HEK293 (cell line): ENCODE measurements around the gene TANGO6.

Source experiments
- CTCF ChIA-PET: fragments of 350-600 bp; formaldehyde crosslinking; extraction: SDS; loops from one replicate; lab custom pipeline; 2021; ENCODE audit warnings: antibody characterized with exemption; lab: Yijun Ruan, JAX
- POLR2A ChIA-PET: fragments of 300-600 bp; formaldehyde crosslinking; extraction: SDS; loops from one replicate; lab custom pipeline; 2020; ENCODE audit warnings: antibody characterized with exemption, inconsistent platforms; lab: Yijun Ruan, JAX
- H3K27ac ChIP-seq: fragments of 200-500 bp; sonication (Bioruptor generic); 2 replicates; pipeline ENCODE4 v1.5.1; 2014; ENCODE audit warnings: low read depth, low read length, control low read depth, inconsistent platforms; ENCODE audit errors: extremely low read depth
- H3K36me3 ChIP-seq, 2 experiments: fragments of 200-500 bp in 1 of 2; sonication (Bioruptor generic) in 1 of 2; 1 replicate in 1 of 2; 2 replicates in 1 of 2; pipeline ENCODE4 v1.5.1; 2014 to 2017; ENCODE audit warnings: inconsistent platforms in 2 of 2, low read length in 2 of 2; ENCODE audit not compliant: control insufficient read depth in 2 of 2, insufficient read depth in 1 of 2
- H3K4me1 ChIP-seq: fragments of 200-500 bp; sonication (Bioruptor generic); 2 replicates; pipeline ENCODE4 v1.5.1; 2014; ENCODE audit warnings: mild to moderate bottlenecking, low read length, inconsistent platforms; ENCODE audit not compliant: control insufficient read depth, insufficient read depth
- H3K4me3 ChIP-seq: 2 replicates; pipeline ENCODE4 v1.5.1; 2011; ENCODE audit warnings: low read depth, mild to moderate bottlenecking, control low read depth, low read length, moderate library complexity
- H3K9me3 ChIP-seq: fragments of 200-500 bp; sonication (Bioruptor generic); 2 replicates; pipeline ENCODE4 v1.5.1; 2014; ENCODE audit warnings: low read depth, low read length, inconsistent platforms; ENCODE audit not compliant: control insufficient read depth, insufficient read depth
- EGR2 ChIP-seq: fragments of 450-650 bp; formaldehyde crosslinking; IDR thresholded peaks from 2 replicates; pipeline ENCODE4 v1.5.1; 2016; ENCODE audit warnings: low read depth, missing biosample characterization, missing genetic modification characterization
- GLI4 ChIP-seq: fragments of 450-650 bp; formaldehyde crosslinking; IDR thresholded peaks from 2 replicates; pipeline ENCODE4 v1.5.1; 2016; ENCODE audit warnings: missing biosample characterization, missing genetic modification characterization
- MEIS1 ChIP-seq: sonication (generic); formaldehyde crosslinking; IDR thresholded peaks from 2 replicates; pipeline ENCODE4 v1.8.1; 2022; ENCODE audit warnings: missing genetic modification reagents, mild to moderate bottlenecking, borderline replicate concordance
- SCRT1 ChIP-seq: fragments of 450-650 bp; formaldehyde crosslinking; IDR thresholded peaks from 2 replicates; pipeline ENCODE4 v1.5.1; 2016; ENCODE audit warnings: missing biosample characterization, missing genetic modification characterization, borderline replicate concordance
- TRIM28 ChIP-seq: IDR thresholded peaks from 2 replicates; pipeline ENCODE4 v1.6.1; 2011; ENCODE audit warnings: low read length, control low read depth, borderline replicate concordance
- WT1 ChIP-seq: fragments of 450-650 bp; formaldehyde crosslinking; IDR thresholded peaks from 2 replicates; pipeline ENCODE4 v1.5.1; 2016; ENCODE audit warnings: missing biosample characterization, missing genetic modification characterization
- ZBTB10 ChIP-seq: fragments of 450-650 bp; formaldehyde crosslinking; IDR thresholded peaks from 2 replicates; pipeline ENCODE4 v1.5.1; 2016; ENCODE audit warnings: missing biosample characterization, missing genetic modification characterization
- ZFP69B ChIP-seq: fragments of 450-650 bp; formaldehyde crosslinking; IDR thresholded peaks from 2 replicates; pipeline ENCODE4 v1.5.1; 2016; ENCODE audit warnings: missing biosample characterization, missing genetic modification characterization
- ZNF114 ChIP-seq: fragments of 450-650 bp; formaldehyde crosslinking; IDR thresholded peaks from 2 replicates; pipeline ENCODE4 v1.5.0; 2017; ENCODE audit warnings: missing biosample characterization, missing genetic modification characterization
- ZNF133 ChIP-seq: fragments of 450-650 bp; formaldehyde crosslinking; IDR thresholded peaks from 2 replicates; pipeline ENCODE4 v1.5.1; 2016; ENCODE audit warnings: missing biosample characterization, missing genetic modification characterization
- ZNF157 ChIP-seq: fragments of 450-650 bp; formaldehyde crosslinking; IDR thresholded peaks from 2 replicates; pipeline ENCODE4 v1.5.1; 2016; ENCODE audit warnings: missing biosample characterization, missing genetic modification characterization
- ZNF16 ChIP-seq: fragments of 450-650 bp; formaldehyde crosslinking; IDR thresholded peaks from 2 replicates; pipeline ENCODE4 v1.5.1; 2016; ENCODE audit warnings: low read depth, missing biosample characterization, missing genetic modification characterization
- ZNF202 ChIP-seq: fragments of 450-650 bp; formaldehyde crosslinking; IDR thresholded peaks from 2 replicates; pipeline ENCODE4 v1.5.1; 2016; ENCODE audit warnings: missing biosample characterization, missing genetic modification characterization, borderline replicate concordance
- ZNF24 ChIP-seq: fragments of 450-650 bp; formaldehyde crosslinking; IDR thresholded peaks from 2 replicates; pipeline ENCODE4 v1.5.1; 2016; ENCODE audit warnings: missing biosample characterization, missing genetic modification characterization
- ZNF26 ChIP-seq: fragments of 450-650 bp; formaldehyde crosslinking; IDR thresholded peaks from 2 replicates; pipeline ENCODE4 v1.5.1; 2016; ENCODE audit warnings: missing biosample characterization, missing genetic modification characterization
- ZNF302 ChIP-seq: fragments of 450-650 bp; formaldehyde crosslinking; IDR thresholded peaks from 2 replicates; pipeline ENCODE4 v1.5.1; 2016; ENCODE audit warnings: missing biosample characterization, missing genetic modification characterization, low read depth
- ZNF324 ChIP-seq: fragments of 450-650 bp; formaldehyde crosslinking; IDR thresholded peaks from 2 replicates; pipeline ENCODE4 v1.5.1; 2016; ENCODE audit warnings: missing biosample characterization, missing genetic modification characterization
- ZNF366 ChIP-seq: fragments of 450-650 bp; formaldehyde crosslinking; conservative IDR thresholded peaks from 2 replicates; pipeline ENCODE4 v1.5.1; 2016; ENCODE audit warnings: missing biosample characterization, missing genetic modification characterization
- ZNF37A ChIP-seq: fragments of 450-650 bp; IDR thresholded peaks from 2 replicates; pipeline ENCODE4 v1.5.1; 2018; ENCODE audit warnings: missing biosample characterization, missing genetic modification characterization
- ZNF423 ChIP-seq: fragments of 450-650 bp; formaldehyde crosslinking; IDR thresholded peaks from 2 replicates; pipeline ENCODE4 v1.5.1; 2016; ENCODE audit warnings: missing biosample characterization, missing genetic modification characterization
- ZNF48 ChIP-seq: fragments of 450-650 bp; formaldehyde crosslinking; IDR thresholded peaks from 2 replicates; pipeline ENCODE4 v1.5.1; 2016; ENCODE audit warnings: missing biosample characterization, missing genetic modification characterization
- ZNF510 ChIP-seq: fragments of 450-650 bp; formaldehyde crosslinking; IDR thresholded peaks from 2 replicates; pipeline ENCODE4 v1.5.1; 2018; ENCODE audit warnings: mild to moderate bottlenecking, missing genetic modification characterization, missing biosample characterization; ENCODE audit not compliant: insufficient replicate concordance
- ZNF514 ChIP-seq: fragments of 450-650 bp; formaldehyde crosslinking; IDR thresholded peaks from 2 replicates; pipeline ENCODE4 v1.5.1; 2016; ENCODE audit warnings: missing biosample characterization, missing genetic modification characterization
- ZNF530 ChIP-seq: fragments of 450-650 bp; formaldehyde crosslinking; IDR thresholded peaks from 2 replicates; pipeline ENCODE4 v1.5.1; 2016; ENCODE audit warnings: low read depth, missing biosample characterization, missing genetic modification characterization
- ZNF580 ChIP-seq: fragments of 450-650 bp; formaldehyde crosslinking; IDR thresholded peaks from 2 replicates; pipeline ENCODE4 v1.5.1; 2016; ENCODE audit warnings: missing biosample characterization, missing genetic modification characterization
- ZNF596 ChIP-seq: fragments of 450-650 bp; IDR thresholded peaks from 2 replicates; pipeline ENCODE4 v1.5.0; 2018; ENCODE audit warnings: missing biosample characterization, mild to moderate bottlenecking, missing genetic modification characterization, moderate library complexity
- ZNF670 ChIP-seq: fragments of 450-650 bp; formaldehyde crosslinking; IDR thresholded peaks from 2 replicates; pipeline ENCODE4 v1.5.1; 2016; ENCODE audit warnings: missing biosample characterization, missing genetic modification characterization, low read depth
- ZNF768 ChIP-seq: fragments of 450-650 bp; formaldehyde crosslinking; IDR thresholded peaks from 2 replicates; pipeline ENCODE4 v1.5.1; 2018; ENCODE audit warnings: missing biosample characterization, mild to moderate bottlenecking, missing genetic modification characterization
- ZNF776 ChIP-seq: fragments of 450-650 bp; formaldehyde crosslinking; IDR thresholded peaks from 2 replicates; pipeline ENCODE4 v1.5.0; 2017; ENCODE audit warnings: missing biosample characterization, missing genetic modification characterization, borderline replicate concordance
- ZNF785 ChIP-seq: fragments of 450-650 bp; formaldehyde crosslinking; IDR thresholded peaks from 2 replicates; pipeline ENCODE4 v1.5.1; 2016; ENCODE audit warnings: missing biosample characterization, missing genetic modification characterization
- ZNF837 ChIP-seq: fragments of 450-650 bp; formaldehyde crosslinking; IDR thresholded peaks from 2 replicates; pipeline ENCODE4 v1.5.1; 2016; ENCODE audit warnings: missing biosample characterization, missing genetic modification characterization
- TF ChIP-seq, protein P1 (sequence below): fragments of 450-650 bp; formaldehyde crosslinking; IDR thresholded peaks from 2 replicates; pipeline ENCODE4 v1.5.1; 2016; ENCODE audit warnings: missing biosample characterization, missing genetic modification characterization

Gene TANGO6

GRCh38 chr16:68927018-68927417 lies 83.7 kb downstream of the TANGO6 start:
- Histone ChIP-seq H3K36me3 (peaks cover 5 to 18% of the 10 kb centered on the region in 2 experiments; a peak in 2 of 3 replicates), H3K9me3 (no peaks in the 10 kb centered on the region), H3K27ac (no peak overlapping the region), H3K4me1 (no peaks in the 10 kb centered on the region), H3K4me3 (no peak overlapping the region)
- ChIA-PET POLR2A (no interaction called here), CTCF (interaction anchor here (0.7 kb wide), 1 partner anchor 25 kb away, joined by 3 read pairs; no protein-coding TSS in a partner anchor)
- TF ChIP-seq ZNF423 (tag by site-specific recombination) (no peak), ZNF114 (tag by site-specific recombination) (no peak), WT1 (tag by site-specific recombination) (no peak), ZNF37A (no peak), ZNF596 (tag by site-specific recombination) (no peak), ZNF510 (tag by site-specific recombination) (no peak), ZNF580 (tag by site-specific recombination) (no peak), ZNF514 (tag by site-specific recombination) (no peak), ZNF530 (tag by site-specific recombination) (no peak), ZNF48 (no peak), EGR2 (tag by site-specific recombination) (no peak), TRIM28 (no peak), ZNF302 (tag by site-specific recombination) (no peak)
- TF ChIP-seq, protein P1, sequence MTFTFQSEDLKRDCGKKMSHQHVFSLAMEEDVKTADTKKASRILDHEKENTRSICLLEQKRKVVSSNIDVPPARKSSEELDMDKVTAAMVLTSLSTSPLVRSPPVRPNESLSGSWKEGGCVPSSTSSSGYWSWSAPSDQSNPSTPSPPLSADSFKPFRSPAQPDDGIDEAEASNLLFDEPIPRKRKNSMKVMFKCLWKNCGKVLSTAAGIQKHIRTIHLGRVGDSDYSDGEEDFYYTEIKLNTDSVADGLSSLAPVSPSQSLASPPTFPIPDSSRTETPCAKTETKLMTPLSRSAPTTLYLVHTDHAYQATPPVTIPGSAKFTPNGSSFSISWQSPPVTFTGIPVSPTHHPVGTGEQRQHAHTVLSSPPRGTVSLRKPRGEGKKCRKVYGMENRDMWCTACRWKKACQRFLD (tag by site-specific recombination), result no peak

DNA sequence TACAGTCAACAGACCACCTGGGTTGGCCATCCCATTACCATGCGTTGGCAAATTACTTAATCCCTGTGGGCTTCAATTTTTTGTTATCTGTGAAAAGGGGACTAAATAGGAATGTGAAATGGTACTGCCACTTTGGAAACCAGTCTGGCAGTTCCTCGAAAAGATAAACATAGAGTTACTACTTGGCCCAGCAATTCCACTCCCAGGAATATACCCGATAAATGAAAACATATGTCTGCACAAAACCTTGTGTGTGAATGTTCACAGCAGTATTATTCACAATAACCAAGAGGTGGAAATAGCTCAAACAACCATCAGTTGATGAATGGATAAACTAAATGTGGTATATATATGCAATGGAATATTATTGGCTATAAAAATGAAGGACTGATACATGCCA lies 87.9 kb downstream of the TANGO6 start:
- CTCF ChIA-PET, result no interaction called here
- POLR2A ChIA-PET, result interaction anchor here (0.7 kb wide), 1 partner anchor 288 kb away, joined by 6 read pairs; no protein-coding TSS in a partner anchor
- H3K27ac ChIP-seq, result no peak overlapping the region
- H3K36me3 ChIP-seq, result peaks cover 5 to 26% of the 10 kb centered on the region in 2 experiments; a peak in 2 of 3 replicates
- no peaks in the 10 kb centered on the region for H3K9me3 ChIP-seq
- H3K4me1 ChIP-seq, result no peaks in the 10 kb centered on the region; the same call in 1 of the 2 replicates
- H3K4me3 ChIP-seq, result no peak overlapping the region
- TF ChIP-seq ZNF785 (tag by site-specific recombination) (no peak), ZNF24 (no peak), ZNF133 (tag by site-specific recombination) (no peak), ZNF324 (no peak), ZNF768 (tag by site-specific recombination) (no peak), ZNF16 (tag by site-specific recombination) (no peak), ZBTB10 (tag by site-specific recombination) (no peak), ZNF670 (tag by site-specific recombination) (no peak), ZNF366 (tag by site-specific recombination) (no peak), GLI4 (tag by site-specific recombination) (no peak), ZNF157 (no peak), ZNF26 (no peak), SCRT1 (tag by site-specific recombination) (no peak), MEIS1 (no peak), ZNF776 (no peak), ZNF837 (tag by site-specific recombination) (no peak), ZNF202 (tag by site-specific recombination) (no peak), ZFP69B (tag by site-specific recombination) (no peak)
